HL-60/S4 treated with retinoic acid at 250 ng/mL for 4 days and 3 days (cell line): Measurements from ENCODE around the gene SNRPB2.

ENCODE experiments used
- in situ Hi-C: fragments of 300-500 bp; cut with MboI; formaldehyde crosslinking; loops from 2 replicates; pipeline ENCODE4 v1.7.0; 2022; ENCODE audit warnings: low sequenced_read_pairs

The SNRPB2 gene

GRCh38 chr20:16785226-16785625 lies 55.4 kb downstream of the SNRPB2 start:
- in situ Hi-C loops: no loop called here
